ENCODE results near the gene GPC5. TPM values are rescaled to one million over a fixed set of nuclear protein-coding genes. Genes with fewer than 3 reads are reported as not detected.

Gene GPC5
- total RNA-seq, 1 donor from 2014 or later: 8.7 TPM

GRCh38 chr13:92173254-92173653 lies 774.8 kb downstream of the GPC5 start:
- no peak overlapping the region for H3K27ac ChIP-seq
- no peak for ATAC-seq
- intact Hi-C loops (cut with DNase I): no loop called here
- no peak for DNase-seq
- no peaks in the 10 kb centered on the region for H3K27me3 ChIP-seq (ENCODE audit: low read depth)
- H3K4me3 ChIP-seq: no peak overlapping the region
- no peaks in the 10 kb centered on the region for H3K4me1 ChIP-seq
- H3K36me3 ChIP-seq: no peaks in the 10 kb centered on the region
- TF ChIP-seq, protein P1, sequence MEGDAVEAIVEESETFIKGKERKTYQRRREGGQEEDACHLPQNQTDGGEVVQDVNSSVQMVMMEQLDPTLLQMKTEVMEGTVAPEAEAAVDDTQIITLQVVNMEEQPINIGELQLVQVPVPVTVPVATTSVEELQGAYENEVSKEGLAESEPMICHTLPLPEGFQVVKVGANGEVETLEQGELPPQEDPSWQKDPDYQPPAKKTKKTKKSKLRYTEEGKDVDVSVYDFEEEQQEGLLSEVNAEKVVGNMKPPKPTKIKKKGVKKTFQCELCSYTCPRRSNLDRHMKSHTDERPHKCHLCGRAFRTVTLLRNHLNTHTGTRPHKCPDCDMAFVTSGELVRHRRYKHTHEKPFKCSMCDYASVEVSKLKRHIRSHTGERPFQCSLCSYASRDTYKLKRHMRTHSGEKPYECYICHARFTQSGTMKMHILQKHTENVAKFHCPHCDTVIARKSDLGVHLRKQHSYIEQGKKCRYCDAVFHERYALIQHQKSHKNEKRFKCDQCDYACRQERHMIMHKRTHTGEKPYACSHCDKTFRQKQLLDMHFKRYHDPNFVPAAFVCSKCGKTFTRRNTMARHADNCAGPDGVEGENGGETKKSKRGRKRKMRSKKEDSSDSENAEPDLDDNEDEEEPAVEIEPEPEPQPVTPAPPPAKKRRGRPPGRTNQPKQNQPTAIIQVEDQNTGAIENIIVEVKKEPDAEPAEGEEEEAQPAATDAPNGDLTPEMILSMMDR (IDR thresholded peaks at IDR 0.05): no peak
- H3K9me3 ChIP-seq: no peaks in the 10 kb centered on the region

- H3K36me3 ChIP-seq: no peaks in the 10 kb centered on the region
- DNase-seq (no peak), ATAC-seq (peak in 1 of 2 donors; percentile 35)
- H3K4me3 ChIP-seq: no peak overlapping the region
- no peak overlapping the region for H3K27ac ChIP-seq
- TF ChIP-seq, protein P1 (IDR thresholded peaks at IDR 0.05): peak; percentile 24
- no peaks in the 10 kb centered on the region for H3K4me1 ChIP-seq
- no peaks in the 10 kb centered on the region for H3K9me3 ChIP-seq
- no peaks in the 10 kb centered on the region for H3K27me3 ChIP-seq (ENCODE audit: low read depth)
- intact Hi-C loops (cut with DNase I): no loop called here
These were observed 776.9 kb downstream of the GPC5 start for GRCh38 chr13:92175330-92175729.

DNA sequence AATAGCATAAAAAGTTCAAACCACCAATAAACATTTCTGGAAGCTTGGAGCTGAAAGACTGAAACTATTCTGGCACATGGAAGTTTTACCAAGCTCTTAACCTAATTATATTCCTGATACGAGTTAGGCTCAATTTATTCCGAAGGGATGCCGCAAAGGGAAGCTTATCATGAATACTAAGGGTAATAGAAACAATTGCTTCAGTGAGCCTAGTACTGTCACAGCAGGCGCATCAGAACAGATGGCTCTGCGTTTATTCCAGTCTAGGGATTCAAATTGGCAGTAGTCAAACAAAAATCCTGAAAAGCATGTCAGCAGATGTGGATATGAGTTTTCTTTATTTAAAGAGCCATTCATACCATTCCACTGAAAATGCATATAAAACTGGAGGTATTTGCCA lies 779.5 kb downstream of the GPC5 start:
- TF ChIP-seq, protein P1 (IDR thresholded peaks at IDR 0.05): no peak

DNA sequence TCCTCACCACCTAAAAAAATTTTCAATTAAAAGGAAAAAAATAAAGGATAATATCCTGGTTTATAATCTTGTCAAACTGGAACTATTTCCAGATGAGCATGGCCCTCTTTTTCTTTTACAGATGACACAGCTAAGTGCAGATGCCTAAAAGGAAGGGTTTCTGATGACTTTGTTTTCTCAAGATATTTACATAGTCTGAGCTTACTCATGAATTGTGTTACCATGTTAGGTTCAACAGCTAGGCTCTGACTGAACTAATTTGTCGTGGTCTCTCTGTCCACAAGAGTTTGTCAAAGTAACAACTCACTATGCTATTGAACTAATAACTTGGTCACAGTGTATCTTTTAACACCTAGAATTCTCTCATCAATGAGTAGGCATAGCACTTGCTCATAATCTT lies 780.8 kb downstream of the GPC5 start:
- TF ChIP-seq, protein P1 (IDR thresholded peaks at IDR 0.05): no peak
- intact Hi-C loops (cut with DNase I): no loop called here
- H3K4me3 ChIP-seq: no peak overlapping the region
- ATAC-seq (no peak), DNase-seq (no peak)
- no peak overlapping the region for H3K27ac ChIP-seq
- H3K4me1 ChIP-seq: no peaks in the 10 kb centered on the region
- H3K9me3 ChIP-seq: no peaks in the 10 kb centered on the region
- no peaks in the 10 kb centered on the region for H3K36me3 ChIP-seq
- H3K27me3 ChIP-seq (ENCODE audit: low read depth): no peaks in the 10 kb centered on the region

More for the DNA sequence above, 779.5 kb downstream of the GPC5 start:
- no peak overlapping the region for H3K4me3 ChIP-seq
- H3K9me3 ChIP-seq: no peaks in the 10 kb centered on the region
- no peak overlapping the region for H3K27ac ChIP-seq
- H3K4me1 ChIP-seq: no peaks in the 10 kb centered on the region
- ATAC-seq: no peak
- intact Hi-C loops (cut with DNase I): no loop called here
- H3K27me3 ChIP-seq (ENCODE audit: low read depth): no peaks in the 10 kb centered on the region
- H3K36me3 ChIP-seq: no peaks in the 10 kb centered on the region
- no peak for DNase-seq

DNA sequence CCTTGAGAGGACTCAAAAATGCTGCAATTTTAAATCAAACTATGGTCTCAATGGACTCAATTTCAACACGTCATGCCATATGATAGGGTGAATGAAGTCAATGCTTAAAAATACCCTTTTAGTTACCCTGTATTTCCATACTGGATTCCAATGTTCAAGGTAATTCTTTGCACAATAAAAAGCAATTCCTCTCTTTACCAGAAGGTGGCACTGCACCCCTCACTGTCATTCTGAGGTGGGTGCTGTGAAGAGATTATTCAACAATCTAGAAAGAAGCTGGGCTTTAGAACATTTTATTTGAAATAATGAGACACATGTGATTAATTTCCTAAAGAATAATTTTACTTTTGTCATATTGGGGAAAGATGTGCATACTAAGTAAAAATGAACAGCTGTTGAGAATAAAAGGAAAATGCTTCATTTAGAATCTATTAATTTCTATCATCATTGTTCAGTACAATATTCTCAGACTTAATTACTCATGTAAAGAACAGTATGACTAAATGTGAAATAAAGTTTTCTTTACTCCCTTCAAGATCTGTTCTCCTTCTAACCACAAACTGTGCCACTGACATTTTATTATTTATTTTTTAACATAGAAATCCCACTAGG lies 789.1 kb downstream of the GPC5 start:
- Histone ChIP-seq H3K27ac (no peak overlapping the region), H3K36me3 (no peaks in the 10 kb centered on the region), H3K4me3 (no peak overlapping the region), H3K9me3 (no peaks in the 10 kb centered on the region), H3K4me1 (no peaks in the 10 kb centered on the region), H3K27me3 (ENCODE audit: low read depth) (no peaks in the 10 kb centered on the region)
- ATAC-seq: peak in 1 of 2 donors; percentile 59
- intact Hi-C loops (cut with DNase I): no loop called here
- TF ChIP-seq, protein P1 (IDR thresholded peaks at IDR 0.05): peak; percentile 84
- DNase-seq: no peak
